A549 (cell line): ENCODE data around the gene CA12. TPM values are rescaled to one million over a fixed set of nuclear protein-coding genes. Genes with fewer than 3 reads are reported as not detected.

Source experiments
- ATAC-seq, 2 experiments: fragments of 200-7000 bp in 1 of 2; fragments of >200 bp in 1 of 2; cut with Nextera tagmentation in 1 of 2; cut with Tn5 transposase in 1 of 2; 3 replicates each; pipeline versions ENCODE4 v1.8.0 to v1.9.1; 2018 to 2020; ENCODE audit warnings: mild to moderate bottlenecking in 1 of 2, moderate library complexity in 1 of 2
- CTCF ChIA-PET: fragments of 300-600 bp; sonication (Branson Sonifier 250); formaldehyde crosslinking; extraction: SDS; loops from one replicate; lab custom pipeline; 2021; ENCODE audit warnings: antibody characterized with exemption, inconsistent platforms; lab: Yijun Ruan, JAX
- POLR2A ChIA-PET: fragments of 350-600 bp; formaldehyde crosslinking; extraction: SDS; loops from one replicate; lab custom pipeline; 2021; ENCODE audit warnings: antibody characterized with exemption, inconsistent platforms; lab: Yijun Ruan, JAX
- DNase-seq, 2 experiments: peaks; one replicate each; pipeline versions ENCODE4 v3.0.0 to v3.0.0-alpha.2; 2011 to 2016; ENCODE audit warnings: low read depth in 1 of 2, low spot score in 1 of 2
- FAIRE-seq: peaks from 2 replicates; lab custom pipeline; 2011; peaks lifted over from hg19 to GRCh38; lab: Jason Lieb, UNC
- H3K27ac ChIP-seq, 2 experiments: fragments of >200 bp; sonication (Bioruptor Twin); formaldehyde crosslinking; 3 replicates each; pipeline ENCODE4 v1.5.1; 2016 to 2017
- H3K4me1 ChIP-seq: fragments of >200 bp; sonication (Bioruptor Twin); formaldehyde crosslinking; 3 replicates; pipeline ENCODE4 v1.6.1; 2016
- H3K4me2 ChIP-seq: fragments of >200 bp; sonication (Bioruptor Twin); formaldehyde crosslinking; 3 replicates; pipeline ENCODE4 v1.6.1; 2016
- H3K4me3 ChIP-seq: fragments of >200 bp; sonication (Bioruptor Twin); formaldehyde crosslinking; 3 replicates; pipeline ENCODE4 v1.5.1; 2016
- H3K9me3 ChIP-seq: fragments of >200 bp; sonication (Bioruptor Twin); formaldehyde crosslinking; 3 replicates; pipeline ENCODE4 v1.6.1; 2016
- BHLHE40 ChIP-seq: IDR thresholded peaks from 2 replicates; pipeline ENCODE4 v1.6.1; 2012; ENCODE audit warnings: low read depth, low read length, inconsistent platforms
- CBX2 ChIP-seq: fragments of 200-600 bp; sonication (generic); IDR thresholded peaks from 2 replicates; pipeline ENCODE4 v1.6.1; 2016; ENCODE audit warnings: low read depth, mild to moderate bottlenecking, borderline replicate concordance
- CEBPB ChIP-seq, 2 experiments: fragments of >200 bp in 1 of 2; sonication (Bioruptor Twin) in 1 of 2; formaldehyde crosslinking in 1 of 2; IDR thresholded peaks; 2 replicates each; pipeline ENCODE4 v1.6.1; 2012 to 2016
- CHD2 ChIP-seq: fragments of 150-350 bp; IDR thresholded peaks from 2 replicates; pipeline ENCODE4 v1.6.1; 2014; ENCODE audit warnings: low read length; ENCODE audit not compliant: partially characterized antibody
- CTCF ChIP-seq: fragments of >200 bp; sonication (Bioruptor Twin); formaldehyde crosslinking; IDR thresholded peaks from 3 replicates; pipeline ENCODE4 v1.5.1; 2016
- EHF ChIP-seq: fragments of 250-450 bp; sonication (Bioruptor Pico); IDR thresholded peaks from 2 replicates; pipeline ENCODE4 v1.5.0; 2020; ENCODE audit warnings: mild to moderate bottlenecking
- EP300 ChIP-seq, 2 experiments: fragments of >200 bp; sonication (Bioruptor Twin); formaldehyde crosslinking; IDR thresholded peaks; 2 replicates in 1 of 2; 3 replicates in 1 of 2; pipeline ENCODE4 v1.6.1; 2016 to 2017
- FOSL2 ChIP-seq, 2 experiments: fragments of 450-650 bp in 1 of 2; fragments of >200 bp in 1 of 2; sonication (Bioruptor Twin) in 1 of 2; formaldehyde crosslinking; IDR thresholded peaks; 2 replicates each; pipeline versions ENCODE4 v1.5.0 to v1.6.1; 2016 to 2020; ENCODE audit warnings: mild to moderate bottlenecking in 1 of 2, moderate library complexity in 1 of 2
- FOXS1 ChIP-seq: fragments of 250-450 bp; sonication (Bioruptor Pico); IDR thresholded peaks from 2 replicates; pipeline ENCODE4 v1.5.0; 2020; ENCODE audit warnings: mild to moderate bottlenecking, moderate library complexity
- GATA3 ChIP-seq: IDR thresholded peaks from 2 replicates; pipeline ENCODE4 v1.6.1; 2012; ENCODE audit warnings: borderline replicate concordance
- HDAC2 ChIP-seq: fragments of 200-600 bp; sonication (generic); IDR thresholded peaks from 2 replicates; pipeline ENCODE4 v1.6.1; 2016
- HEYL ChIP-seq: fragments of 250-450 bp; sonication (Bioruptor Pico); IDR thresholded peaks from 2 replicates; pipeline ENCODE4 v1.8.0; 2021; ENCODE audit warnings: mild to moderate bottlenecking, moderate library complexity
- HOXA7 ChIP-seq: fragments of 250-450 bp; sonication (Bioruptor Pico); IDR thresholded peaks from 2 replicates; pipeline ENCODE4 v1.5.0; 2020; ENCODE audit warnings: mild to moderate bottlenecking, moderate library complexity
- HOXB5 ChIP-seq: fragments of 250-450 bp; sonication (Bioruptor Pico); IDR thresholded peaks from 2 replicates; pipeline ENCODE4 v1.5.0; 2020; ENCODE audit warnings: mild to moderate bottlenecking, moderate library complexity
- JUN ChIP-seq, 2 experiments: fragments of >200 bp; sonication (Bioruptor Twin); formaldehyde crosslinking; IDR thresholded peaks; 2 replicates in 1 of 2; 3 replicates in 1 of 2; pipeline ENCODE4 v1.6.1; 2016 to 2017
- JUNB ChIP-seq: fragments of >200 bp; sonication (Bioruptor Twin); formaldehyde crosslinking; IDR thresholded peaks from 2 replicates; pipeline ENCODE4 v1.6.1; 2016
- KDM1A ChIP-seq: fragments of 200-600 bp; sonication (generic); IDR thresholded peaks from 2 replicates; pipeline ENCODE4 v1.6.1; 2016; ENCODE audit warnings: low read depth, mild to moderate bottlenecking
- MAFK ChIP-seq: fragments of 450-650 bp; IDR thresholded peaks from 2 replicates; pipeline ENCODE4 v1.6.1; 2014; ENCODE audit not compliant: partially characterized antibody
- MAZ ChIP-seq: fragments of 150-350 bp; IDR thresholded peaks from 2 replicates; pipeline ENCODE4 v1.6.1; 2014; ENCODE audit warnings: antibody characterized with exemption, low read depth, low read length, borderline replicate concordance
- MYC ChIP-seq: IDR thresholded peaks from 2 replicates; pipeline ENCODE4 v1.6.1; 2012; ENCODE audit warnings: mild to moderate bottlenecking, inconsistent platforms, low read length, improper control_type of control experiment, borderline replicate concordance
- NFE2L2 ChIP-seq: fragments of 150-350 bp; conservative IDR thresholded peaks from 2 replicates; pipeline ENCODE4 v1.6.1; 2014; ENCODE audit warnings: low read length
- POLR2AphosphoS2 ChIP-seq: conservative IDR thresholded peaks from 2 replicates; pipeline ENCODE4 v1.6.1; 2012; ENCODE audit warnings: low read length, improper control_type of control experiment, inconsistent platforms
- RAD21 ChIP-seq, 2 experiments: fragments of >200 bp in 1 of 2; sonication (Bioruptor Twin) in 1 of 2; formaldehyde crosslinking in 1 of 2; IDR thresholded peaks in 1 of 2; conservative IDR thresholded peaks in 1 of 2; 2 replicates in 1 of 2; 3 replicates in 1 of 2; pipeline ENCODE4 v1.6.1; 2012 to 2018; ENCODE audit warnings: inconsistent platforms in 1 of 2
- RCOR1 ChIP-seq: fragments of 150-350 bp; IDR thresholded peaks from 2 replicates; pipeline ENCODE4 v1.6.1; 2014; ENCODE audit warnings: antibody characterized with exemption, low read length, low read depth
- RNF2 ChIP-seq: fragments of 200-600 bp; sonication (generic); IDR thresholded peaks from 2 replicates; pipeline ENCODE4 v1.6.1; 2016; ENCODE audit warnings: low read depth, mild to moderate bottlenecking, antibody characterized with exemption, moderate library complexity, borderline replicate concordance
- SMC3 ChIP-seq: fragments of >200 bp; sonication (Bioruptor Twin); formaldehyde crosslinking; IDR thresholded peaks from 3 replicates; pipeline ENCODE4 v1.6.1; 2018; ENCODE audit warnings: inconsistent platforms
- SREBF2 ChIP-seq: fragments of 450-650 bp; IDR thresholded peaks from 2 replicates; pipeline ENCODE4 v1.6.1; 2014; ENCODE audit warnings: mild to moderate bottlenecking, moderate library complexity
- TP53 ChIP-seq: fragments of 250-450 bp; sonication (Bioruptor Pico); IDR thresholded peaks from 2 replicates; pipeline ENCODE4 v1.5.0; 2021; ENCODE audit warnings: mild to moderate bottlenecking, moderate library complexity
- ZSCAN20 ChIP-seq: fragments of 250-450 bp; sonication (Bioruptor Pico); IDR thresholded peaks from 2 replicates; pipeline ENCODE4 v1.8.0; 2022; ENCODE audit warnings: mild to moderate bottlenecking, moderate library complexity
- WGBS: methylation state at CpG from one replicate; pipeline ENCODE4 v1.1.6; 2017; ENCODE audit errors: missing lambda C conversion rate; 5-methylcytosine and 5-hydroxymethylcytosine counted together
- polyA plus RNA-seq, 4 experiments: library from polyadenylated mRNA; depleted of rRNA in 3 of 4; stranded (reverse); fragments of >200 nt; fragmentation: RNase III in 1 of 4; extraction: RNeasy Plus Mini Kit Qiagen cat#74134 plus additional on column Dnase treatment in 1 of 4; gene quantifications; 2 replicates in 3 of 4; 3 replicates in 1 of 4; pipeline ENCODE4 v1.2.3, GENCODE V29; 2011 to 2017
- TF ChIP-seq, protein P1 (sequence below): fragments of 450-650 bp; IDR thresholded peaks from 2 replicates; pipeline ENCODE4 v1.6.1; 2014; ENCODE audit warnings: antibody characterized with exemption
- TF ChIP-seq, protein P2 (sequence below): fragments of 250-450 bp; sonication (Bioruptor Pico); IDR thresholded peaks from 2 replicates; pipeline ENCODE4 v1.5.0; 2020; ENCODE audit warnings: low read depth, mild to moderate bottlenecking, moderate library complexity
- TF ChIP-seq, protein P3 (sequence below): fragments of 200-600 bp; sonication (generic); IDR thresholded peaks from 2 replicates; pipeline ENCODE4 v1.6.1; 2016; ENCODE audit warnings: antibody characterized with exemption, mild to moderate bottlenecking, moderate library complexity
- TF ChIP-seq, protein P4 (sequence below): IDR thresholded peaks from 2 replicates; pipeline ENCODE4 v1.6.1; 2012

Gene CA12
- polyA plus RNA-seq, 2 of the 4 experiments (the other 2 are of a cell fraction): 129 to 323 TPM

GRCh38 chr15:63372018-63372705 is 9.5 kb downstream of the CA12 start:
- ATAC-seq (peak; percentile 81 to 88), FAIRE-seq (peak; percentile 86), DNase-seq (peak; percentile 95)
- ChIA-PET CTCF (interaction anchor here (0.6 to 2.3 kb wide), 16 partner anchors 9 to 227 kb away, joined by 3 to 16 read pairs (median 4); partner anchors contain the start of gene CA12), POLR2A (interaction anchor here (0.6 to 2.5 kb wide), 8 partner anchors 9 to 228 kb away, joined by 3 to 28 read pairs (median 4); partner anchors contain the start of genes CA12 and USP3)
- H3K4me1 ChIP-seq: peaks cover 100% of the 10 kb centered on the region
- 10% methylated on average over 11 of the region's 12 CpGs for WGBS
- H3K4me3 ChIP-seq: peak overlapping the region; percentile 22
- H3K27ac ChIP-seq: peak overlapping the region; percentile 88 to 93
- H3K4me2 ChIP-seq: peak overlapping the region; percentile 78
- H3K9me3 ChIP-seq: no peaks in the 10 kb centered on the region
- TF ChIP-seq RNF2 (no peak), GATA3 (peak; percentile 71; the same call in 1 of the 2 replicates), EHF (peak; percentile 19; the same call in 1 of the 2 replicates), MYC (0 out of 2 replicates have a peak, but pooled peaks have one; percentile 36), HDAC2 (no peak), TP53 (CRISPR knock-in tag) (no peak), EP300 (IDR thresholded peaks at IDR 0.05) (peak; percentile 41 to 60; a peak in 1 of 5 replicates), SREBF2 (no peak), HEYL (CRISPR knock-in tag) (no peak), SMC3 (0 out of 3 replicates have a peak, but pooled peaks have one; percentile 11), JUN (IDR thresholded peaks at IDR 0.05) (peak; percentile 60 to 65; a peak in 4 of 5 replicates), RCOR1 (no peak), CHD2 (no peak), CBX2 (no peak), KDM1A (no peak), NFE2L2 (peak; percentile 93), BHLHE40 (0 out of 2 replicates have a peak, but pooled peaks have one; percentile 32), ZSCAN20 (CRISPR knock-in tag) (no peak), JUNB (peak; percentile 75), MAZ (no peak), HOXB5 (CRISPR knock-in tag) (peak; percentile 46; the same call in 1 of the 2 replicates), CEBPB (IDR thresholded peaks at IDR 0.05) (no peak; a peak in 1 of 4 replicates), MAFK (peak; percentile 99), CTCF (no peak), POLR2AphosphoS2 (no peak), RAD21 (conservative IDR thresholded peaks at IDR 0.05 in 1 of 2, IDR thresholded peaks at IDR 0.05 in 1 of 2) (peak in 1 of 2 experiments; percentile 37; a peak in 1 of 5 replicates), FOXS1 (CRISPR knock-in tag) (no peak), HOXA7 (CRISPR knock-in tag) (peak; percentile 80; the same call in 1 of the 2 replicates), FOSL2 (IDR thresholded peaks at IDR 0.05) (peak; percentile 93), FOSL2 (CRISPR knock-in tag; IDR thresholded peaks at IDR 0.05) (peak; percentile 96)
- TF ChIP-seq, protein P1, sequence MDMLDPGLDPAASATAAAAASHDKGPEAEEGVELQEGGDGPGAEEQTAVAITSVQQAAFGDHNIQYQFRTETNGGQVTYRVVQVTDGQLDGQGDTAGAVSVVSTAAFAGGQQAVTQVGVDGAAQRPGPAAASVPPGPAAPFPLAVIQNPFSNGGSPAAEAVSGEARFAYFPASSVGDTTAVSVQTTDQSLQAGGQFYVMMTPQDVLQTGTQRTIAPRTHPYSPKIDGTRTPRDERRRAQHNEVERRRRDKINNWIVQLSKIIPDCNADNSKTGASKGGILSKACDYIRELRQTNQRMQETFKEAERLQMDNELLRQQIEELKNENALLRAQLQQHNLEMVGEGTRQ: peak; percentile 33
- TF ChIP-seq, protein P2, sequence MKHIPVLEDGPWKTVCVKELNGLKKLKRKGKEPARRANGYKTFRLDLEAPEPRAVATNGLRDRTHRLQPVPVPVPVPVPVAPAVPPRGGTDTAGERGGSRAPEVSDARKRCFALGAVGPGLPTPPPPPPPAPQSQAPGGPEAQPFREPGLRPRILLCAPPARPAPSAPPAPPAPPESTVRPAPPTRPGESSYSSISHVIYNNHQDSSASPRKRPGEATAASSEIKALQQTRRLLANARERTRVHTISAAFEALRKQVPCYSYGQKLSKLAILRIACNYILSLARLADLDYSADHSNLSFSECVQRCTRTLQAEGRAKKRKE (CRISPR knock-in tag): peak; percentile 63; the same call in 1 of the 2 replicates
- TF ChIP-seq, protein P3, sequence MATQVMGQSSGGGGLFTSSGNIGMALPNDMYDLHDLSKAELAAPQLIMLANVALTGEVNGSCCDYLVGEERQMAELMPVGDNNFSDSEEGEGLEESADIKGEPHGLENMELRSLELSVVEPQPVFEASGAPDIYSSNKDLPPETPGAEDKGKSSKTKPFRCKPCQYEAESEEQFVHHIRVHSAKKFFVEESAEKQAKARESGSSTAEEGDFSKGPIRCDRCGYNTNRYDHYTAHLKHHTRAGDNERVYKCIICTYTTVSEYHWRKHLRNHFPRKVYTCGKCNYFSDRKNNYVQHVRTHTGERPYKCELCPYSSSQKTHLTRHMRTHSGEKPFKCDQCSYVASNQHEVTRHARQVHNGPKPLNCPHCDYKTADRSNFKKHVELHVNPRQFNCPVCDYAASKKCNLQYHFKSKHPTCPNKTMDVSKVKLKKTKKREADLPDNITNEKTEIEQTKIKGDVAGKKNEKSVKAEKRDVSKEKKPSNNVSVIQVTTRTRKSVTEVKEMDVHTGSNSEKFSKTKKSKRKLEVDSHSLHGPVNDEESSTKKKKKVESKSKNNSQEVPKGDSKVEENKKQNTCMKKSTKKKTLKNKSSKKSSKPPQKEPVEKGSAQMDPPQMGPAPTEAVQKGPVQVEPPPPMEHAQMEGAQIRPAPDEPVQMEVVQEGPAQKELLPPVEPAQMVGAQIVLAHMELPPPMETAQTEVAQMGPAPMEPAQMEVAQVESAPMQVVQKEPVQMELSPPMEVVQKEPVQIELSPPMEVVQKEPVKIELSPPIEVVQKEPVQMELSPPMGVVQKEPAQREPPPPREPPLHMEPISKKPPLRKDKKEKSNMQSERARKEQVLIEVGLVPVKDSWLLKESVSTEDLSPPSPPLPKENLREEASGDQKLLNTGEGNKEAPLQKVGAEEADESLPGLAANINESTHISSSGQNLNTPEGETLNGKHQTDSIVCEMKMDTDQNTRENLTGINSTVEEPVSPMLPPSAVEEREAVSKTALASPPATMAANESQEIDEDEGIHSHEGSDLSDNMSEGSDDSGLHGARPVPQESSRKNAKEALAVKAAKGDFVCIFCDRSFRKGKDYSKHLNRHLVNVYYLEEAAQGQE: no peak
- TF ChIP-seq, protein P4, sequence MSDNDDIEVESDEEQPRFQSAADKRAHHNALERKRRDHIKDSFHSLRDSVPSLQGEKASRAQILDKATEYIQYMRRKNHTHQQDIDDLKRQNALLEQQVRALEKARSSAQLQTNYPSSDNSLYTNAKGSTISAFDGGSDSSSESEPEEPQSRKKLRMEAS: peak; percentile 98
